HG03045 (cell line): ENCODE measurements around the gene ZNF678.
"Not testable (repeated sequence)": the region's sequence is repeated elsewhere in the genome, so short reads cannot be mapped to it uniquely, and the experiment has no call there.

ENCODE experiments used
- ATAC-seq: cut with Tn5 transposase; IDR thresholded peaks from one replicate; pipeline ENCODE4 v1.9.1; 2021; ENCODE audit warnings: mild to moderate bottlenecking, moderate library complexity; ENCODE audit not compliant: unreplicated experiment

Gene ZNF678

GRCh38 chr1:227549892-227550291 lies 13.5 kb upstream of the ZNF678 start:
- ATAC-seq, result no peak

GRCh38 chr1:227551881-227552280 lies 11.5 kb upstream of the ZNF678 start:
- not testable (repeated sequence) for ATAC-seq

- no peak for ATAC-seq
Measured at GRCh38 chr1:227556288-227556687, 7.1 kb upstream of the ZNF678 start.

- no peak for ATAC-seq
Measured at GRCh38 chr1:227557962-227558725, 5.2 kb upstream of the ZNF678 start.

- ATAC-seq, result no peak
Measured at GRCh38 chr1:227558732-227559262, 4.6 kb upstream of the ZNF678 start.

- no peak for ATAC-seq
Measured at GRCh38 chr1:227559499-227559898, 3.9 kb upstream of the ZNF678 start.

GRCh38 chr1:227559926-227560325 lies 3.4 kb upstream of the ZNF678 start:
- ATAC-seq, result no peak

- no peak for ATAC-seq
Measured at GRCh38 chr1:227560393-227561173, 2.8 kb upstream of the ZNF678 start.

- no peak for ATAC-seq
Measured at GRCh38 chr1:227561241-227561907, 2.0 kb upstream of the ZNF678 start.

- no peak for ATAC-seq
Measured at GRCh38 chr1:227562037-227562436, 1.3 kb upstream of the ZNF678 start.

GRCh38 chr1:227562933-227563323 lies 428 bp upstream of the ZNF678 start:
- ATAC-seq, result no peak

- ATAC-seq, result no peak
Measured at GRCh38 chr1:227567256-227567655, 3.9 kb downstream of the ZNF678 start.

- ATAC-seq, result no peak
Measured at GRCh38 chr1:227568593-227568992, 5.2 kb downstream of the ZNF678 start.

- ATAC-seq, result no peak
Measured at GRCh38 chr1:227572752-227573151, 9.4 kb downstream of the ZNF678 start.

GRCh38 chr1:227574926-227575325 lies 11.6 kb downstream of the ZNF678 start:
- no peak for ATAC-seq

- no peak for ATAC-seq
Measured at GRCh38 chr1:227576189-227576588, 12.8 kb downstream of the ZNF678 start.

GRCh38 chr1:227577500-227577899 lies 14.1 kb downstream of the ZNF678 start:
- no peak for ATAC-seq

- no peak for ATAC-seq
Measured at GRCh38 chr1:227583354-227583753, 20.0 kb downstream of the ZNF678 start.

GRCh38 chr1:227586733-227587132 lies 23.4 kb downstream of the ZNF678 start:
- ATAC-seq, result no peak

GRCh38 chr1:227587968-227588367 lies 24.6 kb downstream of the ZNF678 start:
- ATAC-seq, result no peak

GRCh38 chr1:227588769-227589168 lies 25.4 kb downstream of the ZNF678 start:
- not testable (repeated sequence) for ATAC-seq
